NCI-H510A treated with DMSO at 0.1 percent for 48 hours (cell line): Measurements from ENCODE around the gene CUL9.
A peak's percentile ranks its signal among the peaks of the same experiment; 100 is the strongest.

Experiments used
- DNase-seq: peaks from one replicate; lab custom pipeline; 2025; lab: John Stamatoyannopoulos, UW

CUL9 gene

DNA sequence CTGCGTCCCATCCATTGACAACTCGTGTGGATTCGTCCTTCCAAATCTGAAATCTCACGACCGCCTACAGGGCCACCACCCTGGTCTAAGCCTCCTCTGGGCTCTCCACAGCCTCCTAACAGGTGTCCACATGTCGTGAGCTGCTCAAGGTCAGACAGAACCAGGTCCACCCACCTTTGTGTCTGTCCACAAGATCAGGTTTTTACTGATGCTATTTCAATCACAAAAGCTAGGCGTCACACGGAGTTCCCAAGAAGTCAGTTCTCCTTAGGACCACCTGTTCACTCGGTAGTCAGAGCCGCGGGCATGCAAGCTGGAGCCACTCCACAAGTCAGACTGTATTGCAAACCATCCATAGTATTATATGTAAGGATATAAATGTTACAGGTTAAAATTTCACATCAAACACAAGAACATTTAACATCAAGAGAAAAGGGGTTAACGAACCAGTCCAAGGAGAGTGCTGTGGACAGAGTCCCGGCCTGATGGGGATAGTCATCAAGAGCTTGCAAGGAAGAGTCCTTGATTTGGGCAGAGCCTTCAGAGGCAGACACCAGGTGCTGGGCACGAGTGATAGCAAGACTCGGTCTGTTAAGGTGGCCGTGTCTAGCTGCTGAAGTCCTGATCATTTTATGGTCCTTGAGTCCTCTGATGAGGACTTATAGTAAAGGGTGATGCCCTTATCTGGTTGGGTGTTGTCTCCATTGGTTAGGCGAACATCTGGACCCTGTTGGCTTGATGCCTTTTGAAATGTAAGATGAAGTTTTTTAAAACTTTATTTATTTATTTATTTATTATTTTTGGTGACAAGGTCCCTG, 48.0 kb downstream of the CUL9 start:
- no peak for DNase-seq

- no peak for DNase-seq
These were observed 49.1 kb downstream of the CUL9 start for GRCh38 chr6:43231053-43231452.

- DNase-seq, result no peak
These were observed 49.9 kb downstream of the CUL9 start for GRCh38 chr6:43231735-43232450.

DNA sequence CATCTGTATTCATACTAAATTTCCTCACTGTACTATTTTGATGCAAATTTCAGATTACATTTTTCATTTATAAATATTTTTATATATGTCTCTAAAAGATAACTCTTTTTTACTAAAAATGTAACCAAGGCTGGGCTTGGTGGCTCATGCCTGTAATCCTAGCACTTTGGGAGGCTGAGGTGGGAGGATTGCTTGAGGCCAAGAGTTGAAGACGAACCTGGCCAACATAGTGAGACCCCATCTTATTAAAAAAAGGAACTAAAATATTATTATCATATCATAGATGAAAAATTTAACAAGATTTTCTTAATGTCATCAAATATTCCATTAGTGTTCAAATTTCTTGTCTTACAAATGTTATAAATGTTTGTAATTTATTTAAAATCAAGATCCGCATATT, 53.8 kb downstream of the CUL9 start:
- DNase-seq, result no peak

DNA sequence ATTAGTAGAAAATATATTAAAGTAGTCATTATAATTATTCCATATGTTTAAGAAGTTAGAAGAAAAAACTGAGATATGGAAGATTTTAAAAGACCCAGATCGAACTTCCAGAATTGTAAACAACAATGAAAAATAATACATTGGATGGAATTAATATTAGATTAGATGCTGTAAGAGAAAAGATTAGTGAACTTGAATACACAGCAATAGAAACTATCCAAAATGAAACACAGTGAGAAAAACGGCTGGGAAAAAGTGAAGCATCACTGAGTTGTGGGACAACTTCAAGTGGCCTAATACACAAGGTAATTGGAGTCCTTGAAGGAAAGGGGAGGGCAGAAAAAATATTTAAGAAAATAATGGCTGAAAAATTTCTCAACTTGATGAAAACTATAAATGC, 57.1 kb downstream of the CUL9 start:
- no peak for DNase-seq

- no peak for DNase-seq
These were observed 59.0 kb downstream of the CUL9 start for GRCh38 chr6:43240950-43241349.

- no peak for DNase-seq
These were observed 59.5 kb downstream of the CUL9 start for GRCh38 chr6:43241446-43241845.

- peak; percentile 56 for DNase-seq
These were observed 61.1 kb downstream of the CUL9 start, which contains the start of gene TTBK1 for GRCh38 chr6:43242908-43243663. TSS of gene TTBK1 (plus strand) at chr6:43243481. CDS start at chr6:43246661, 3,180 bp downstream.

GRCh38 chr6:43243664-43244321, 61.8 kb downstream of the CUL9 start:
- DNase-seq, result peak; percentile 23

DNA sequence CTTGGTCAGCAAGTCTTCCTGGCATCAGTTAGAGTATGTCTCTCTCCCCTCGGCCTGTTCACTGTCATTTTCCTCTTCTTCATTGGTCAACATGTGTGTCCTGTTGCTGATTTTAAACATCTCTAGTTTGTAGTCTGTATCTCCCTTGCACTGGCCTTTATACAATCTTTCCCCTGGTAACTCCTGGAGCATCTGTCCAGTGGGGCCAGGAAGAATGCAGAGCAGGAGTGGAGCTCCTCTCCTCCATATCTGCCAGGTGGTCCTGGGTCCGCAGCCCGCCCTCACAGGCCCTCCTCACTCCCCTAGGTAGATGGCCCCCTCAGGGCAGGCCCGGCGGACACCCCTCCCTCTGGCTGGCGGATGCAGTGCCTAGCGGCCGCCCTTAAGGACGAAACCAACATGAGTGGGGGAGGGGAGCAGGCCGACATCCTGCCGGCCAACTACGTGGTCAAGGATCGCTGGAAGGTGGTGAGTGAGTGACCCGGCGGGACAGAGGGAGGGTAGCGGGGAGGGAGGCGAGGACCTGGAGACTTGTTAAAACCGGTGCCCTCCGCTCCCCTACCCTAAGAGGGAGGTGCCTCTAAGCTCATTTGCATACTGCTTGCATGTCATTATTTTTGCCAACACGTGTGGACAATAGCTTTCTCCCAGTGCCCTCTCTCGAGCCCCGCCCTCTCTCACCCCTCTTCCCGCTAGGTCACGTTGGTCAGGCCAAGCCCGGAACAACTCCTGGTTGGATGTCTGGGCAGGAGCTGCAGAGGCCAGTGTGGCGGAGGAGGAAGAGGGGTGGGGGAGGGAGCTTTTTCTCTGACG, 64.5 kb downstream of the CUL9 start:
- peak; percentile 93 for DNase-seq

- peak; percentile 93 for DNase-seq
These were observed 65.4 kb downstream of the CUL9 start for GRCh38 chr6:43247114-43247999.

DNA sequence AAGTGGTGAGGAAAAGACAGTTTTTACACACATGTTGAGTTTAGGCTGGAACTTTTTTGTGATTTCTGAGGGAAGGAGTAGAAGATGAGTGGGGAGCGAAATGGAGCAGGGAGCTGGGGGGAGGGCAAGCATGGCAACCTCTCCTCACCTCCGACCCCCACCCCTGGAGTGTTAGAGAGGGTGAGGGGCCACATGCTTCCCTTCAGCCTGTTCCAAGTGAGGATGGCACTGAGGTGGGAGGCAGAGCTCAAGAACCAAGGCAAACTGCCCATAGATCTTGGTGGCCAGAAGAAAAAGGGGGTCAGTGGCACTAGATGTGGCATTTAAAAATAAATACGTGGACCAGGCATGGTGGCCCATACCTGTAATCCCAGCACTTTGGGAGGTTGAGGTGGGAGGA, 66.1 kb downstream of the CUL9 start:
- DNase-seq, result no peak

- no peak for DNase-seq
These were observed 66.8 kb downstream of the CUL9 start for GRCh38 chr6:43248791-43249190.

GRCh38 chr6:43250992-43251373, 69.0 kb downstream of the CUL9 start:
- peak; percentile 54 for DNase-seq

DNA sequence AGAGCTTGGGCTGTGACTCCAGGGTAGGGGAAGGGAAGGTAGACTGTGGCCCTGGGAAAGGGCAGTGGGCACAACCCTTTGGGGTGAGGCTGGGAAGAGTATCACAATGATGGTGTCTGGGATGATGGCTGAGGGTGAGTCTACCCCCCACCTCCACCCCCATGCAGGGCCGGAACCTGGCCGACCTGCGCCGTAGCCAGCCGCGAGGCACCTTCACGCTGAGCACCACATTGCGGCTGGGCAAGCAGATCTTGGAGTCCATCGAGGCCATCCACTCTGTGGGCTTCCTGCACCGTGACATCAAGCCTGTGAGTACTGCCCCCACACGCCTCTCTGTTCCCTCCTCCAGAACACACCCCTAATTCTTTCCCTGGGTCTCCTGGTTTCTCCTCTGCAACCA, 71.4 kb downstream of the CUL9 start:
- no peak for DNase-seq

DNA sequence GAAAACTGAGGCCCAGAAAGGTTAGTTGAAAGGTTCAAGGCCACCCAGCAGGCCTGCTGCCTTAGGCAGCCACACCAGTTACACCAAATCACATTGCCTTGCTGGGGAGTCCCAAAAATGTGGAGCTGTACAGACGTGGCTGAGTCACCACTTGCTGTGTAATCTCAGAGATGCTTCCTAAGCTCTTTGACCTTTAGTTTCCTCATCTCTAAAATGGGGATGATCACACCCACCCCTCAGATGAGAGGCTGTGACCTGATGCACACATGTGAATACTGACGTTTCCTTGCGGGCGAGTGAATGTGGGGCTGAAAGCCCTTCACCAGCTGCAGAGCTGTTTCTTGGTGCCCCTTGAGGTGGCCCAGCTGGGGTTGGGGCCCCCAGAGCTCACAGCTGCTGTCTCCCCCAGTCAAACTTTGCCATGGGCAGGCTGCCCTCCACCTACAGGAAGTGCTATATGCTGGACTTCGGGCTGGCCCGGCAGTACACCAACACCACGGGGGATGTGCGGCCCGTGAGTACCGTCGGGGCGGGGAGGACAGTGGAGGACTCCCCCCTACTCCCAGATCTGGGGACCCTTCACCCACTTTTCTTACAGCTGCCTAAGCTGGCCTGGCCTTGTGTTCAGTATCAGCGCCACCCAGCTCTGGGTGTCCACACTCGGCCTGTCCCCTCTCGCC, 72.3 kb downstream of the CUL9 start:
- DNase-seq, result no peak

- no peak for DNase-seq
These were observed 72.8 kb downstream of the CUL9 start for GRCh38 chr6:43254846-43255245.

DNA sequence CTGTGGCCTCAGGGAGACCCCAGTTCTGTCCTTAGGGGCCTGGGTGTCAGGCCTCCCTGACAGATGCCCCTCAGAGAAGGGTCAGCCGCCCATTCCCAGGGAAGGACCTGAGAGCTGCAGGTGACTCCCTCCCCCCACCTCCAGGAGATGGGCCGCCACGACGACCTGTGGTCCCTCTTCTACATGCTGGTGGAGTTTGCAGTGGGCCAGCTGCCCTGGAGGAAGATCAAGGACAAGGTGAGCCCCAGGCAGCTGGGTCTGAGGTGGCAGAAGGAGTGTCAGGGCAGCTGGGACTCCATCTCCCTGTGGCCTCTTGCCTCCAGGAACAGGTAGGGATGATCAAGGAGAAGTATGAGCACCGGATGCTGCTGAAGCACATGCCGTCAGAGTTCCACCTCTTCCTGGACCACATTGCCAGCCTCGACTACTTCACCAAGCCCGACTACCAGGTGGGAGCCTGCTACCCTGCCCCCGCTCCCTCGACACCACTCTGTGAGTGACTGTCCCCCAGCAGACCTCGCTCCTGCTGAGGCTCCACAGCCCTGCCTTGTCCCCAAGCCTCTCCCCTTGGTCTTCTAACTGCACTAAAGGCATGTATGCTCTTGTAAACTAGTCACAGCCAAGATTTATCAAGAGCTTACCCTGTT, 73.5 kb downstream of the CUL9 start:
- DNase-seq, result no peak
